ENCODE data around the gene GNPDA1. TPM values are rescaled to one million over a fixed set of nuclear protein-coding genes. Genes with fewer than 3 reads are reported as not detected.

Gene GNPDA1
- polyA plus RNA-seq, 1 donor from 2014 or later = 28.9 TPM

- Histone ChIP-seq H4K20me1 (ENCODE audit: insufficient read depth) (no peaks in the 10 kb centered on the region), H3K27me3 (ENCODE audit: insufficient read depth, low read depth, low read length) (no peaks in the 10 kb centered on the region), H3K4me2 (ENCODE audit: low read length) (no peak overlapping the region), H3K9me2 (ENCODE audit: insufficient read depth, low read length) (no peaks in the 10 kb centered on the region), H3F3A (ENCODE audit: insufficient read depth, low read length, poor library complexity, severe bottlenecking) (no peaks in the 10 kb centered on the region), H3K36me3 (ENCODE audit: insufficient read depth, low read length) (peaks cover 11% of the 10 kb centered on the region), H3K79me2 (replicated peaks; ENCODE audit: insufficient read depth, low read length) (no peaks in the 10 kb centered on the region), H3K27ac (ENCODE audit: low read length) (no peak overlapping the region), H3K4me3 (ENCODE audit: low read length) (no peak overlapping the region), H3K9ac (ENCODE audit: low read length) (no peak overlapping the region), H3K9me3 (ENCODE audit: low read length) (no peaks in the 10 kb centered on the region), H2AFZ (ENCODE audit: low read depth, low read length) (no peak overlapping the region)
- TF ChIP-seq, protein P1, sequence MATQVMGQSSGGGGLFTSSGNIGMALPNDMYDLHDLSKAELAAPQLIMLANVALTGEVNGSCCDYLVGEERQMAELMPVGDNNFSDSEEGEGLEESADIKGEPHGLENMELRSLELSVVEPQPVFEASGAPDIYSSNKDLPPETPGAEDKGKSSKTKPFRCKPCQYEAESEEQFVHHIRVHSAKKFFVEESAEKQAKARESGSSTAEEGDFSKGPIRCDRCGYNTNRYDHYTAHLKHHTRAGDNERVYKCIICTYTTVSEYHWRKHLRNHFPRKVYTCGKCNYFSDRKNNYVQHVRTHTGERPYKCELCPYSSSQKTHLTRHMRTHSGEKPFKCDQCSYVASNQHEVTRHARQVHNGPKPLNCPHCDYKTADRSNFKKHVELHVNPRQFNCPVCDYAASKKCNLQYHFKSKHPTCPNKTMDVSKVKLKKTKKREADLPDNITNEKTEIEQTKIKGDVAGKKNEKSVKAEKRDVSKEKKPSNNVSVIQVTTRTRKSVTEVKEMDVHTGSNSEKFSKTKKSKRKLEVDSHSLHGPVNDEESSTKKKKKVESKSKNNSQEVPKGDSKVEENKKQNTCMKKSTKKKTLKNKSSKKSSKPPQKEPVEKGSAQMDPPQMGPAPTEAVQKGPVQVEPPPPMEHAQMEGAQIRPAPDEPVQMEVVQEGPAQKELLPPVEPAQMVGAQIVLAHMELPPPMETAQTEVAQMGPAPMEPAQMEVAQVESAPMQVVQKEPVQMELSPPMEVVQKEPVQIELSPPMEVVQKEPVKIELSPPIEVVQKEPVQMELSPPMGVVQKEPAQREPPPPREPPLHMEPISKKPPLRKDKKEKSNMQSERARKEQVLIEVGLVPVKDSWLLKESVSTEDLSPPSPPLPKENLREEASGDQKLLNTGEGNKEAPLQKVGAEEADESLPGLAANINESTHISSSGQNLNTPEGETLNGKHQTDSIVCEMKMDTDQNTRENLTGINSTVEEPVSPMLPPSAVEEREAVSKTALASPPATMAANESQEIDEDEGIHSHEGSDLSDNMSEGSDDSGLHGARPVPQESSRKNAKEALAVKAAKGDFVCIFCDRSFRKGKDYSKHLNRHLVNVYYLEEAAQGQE (IDR thresholded peaks at IDR 0.05; ENCODE audit: borderline replicate concordance) = no peak
- TF ChIP-seq, protein P2, sequence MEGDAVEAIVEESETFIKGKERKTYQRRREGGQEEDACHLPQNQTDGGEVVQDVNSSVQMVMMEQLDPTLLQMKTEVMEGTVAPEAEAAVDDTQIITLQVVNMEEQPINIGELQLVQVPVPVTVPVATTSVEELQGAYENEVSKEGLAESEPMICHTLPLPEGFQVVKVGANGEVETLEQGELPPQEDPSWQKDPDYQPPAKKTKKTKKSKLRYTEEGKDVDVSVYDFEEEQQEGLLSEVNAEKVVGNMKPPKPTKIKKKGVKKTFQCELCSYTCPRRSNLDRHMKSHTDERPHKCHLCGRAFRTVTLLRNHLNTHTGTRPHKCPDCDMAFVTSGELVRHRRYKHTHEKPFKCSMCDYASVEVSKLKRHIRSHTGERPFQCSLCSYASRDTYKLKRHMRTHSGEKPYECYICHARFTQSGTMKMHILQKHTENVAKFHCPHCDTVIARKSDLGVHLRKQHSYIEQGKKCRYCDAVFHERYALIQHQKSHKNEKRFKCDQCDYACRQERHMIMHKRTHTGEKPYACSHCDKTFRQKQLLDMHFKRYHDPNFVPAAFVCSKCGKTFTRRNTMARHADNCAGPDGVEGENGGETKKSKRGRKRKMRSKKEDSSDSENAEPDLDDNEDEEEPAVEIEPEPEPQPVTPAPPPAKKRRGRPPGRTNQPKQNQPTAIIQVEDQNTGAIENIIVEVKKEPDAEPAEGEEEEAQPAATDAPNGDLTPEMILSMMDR (IDR thresholded peaks at IDR 0.05; ENCODE audit: poor library complexity, severe bottlenecking) = no peak
- no peak for TF ChIP-seq TAF1 (IDR thresholded peaks at IDR 0.05; ENCODE audit: low read depth)
- no peak for TF ChIP-seq RAD21 (conservative IDR thresholded peaks at IDR 0.05)
- TF ChIP-seq SMC3 (conservative IDR thresholded peaks at IDR 0.05; ENCODE audit: poor library complexity) = no peak
- no peak for TF ChIP-seq MXI1 (conservative IDR thresholded peaks at IDR 0.05; ENCODE audit: poor library complexity, severe bottlenecking)
- no peak for TF ChIP-seq EZH2 (IDR thresholded peaks at IDR 0.05; ENCODE audit: borderline replicate concordance, insufficient read depth, low read length, poor library complexity, severe bottlenecking)
- TF ChIP-seq POLR2AphosphoS5 (IDR thresholded peaks at IDR 0.05) = no peak
- no peak for TF ChIP-seq EP300 (conservative IDR thresholded peaks at IDR 0.05; ENCODE audit: poor library complexity, severe bottlenecking)
Observed at GRCh38 chr5:141976176-141976575, 36.7 kb downstream of the GNPDA1 start.

- Histone ChIP-seq H2AFZ (ENCODE audit: low read depth, low read length) (no peak overlapping the region), H3K9ac (ENCODE audit: low read length) (no peak overlapping the region), H3K36me3 (ENCODE audit: insufficient read depth, low read length) (no peaks in the 10 kb centered on the region), H3F3A (ENCODE audit: insufficient read depth, low read length, poor library complexity, severe bottlenecking) (no peaks in the 10 kb centered on the region), H3K9me2 (ENCODE audit: insufficient read depth, low read length) (no peaks in the 10 kb centered on the region), H3K4me2 (ENCODE audit: low read length) (no peak overlapping the region), H4K20me1 (ENCODE audit: insufficient read depth) (no peaks in the 10 kb centered on the region), H3K9me3 (ENCODE audit: low read length) (no peaks in the 10 kb centered on the region), H3K4me3 (ENCODE audit: low read length) (no peak overlapping the region), H3K27ac (ENCODE audit: low read length) (no peak overlapping the region), H3K27me3 (ENCODE audit: insufficient read depth, low read depth, low read length) (no peaks in the 10 kb centered on the region), H3K79me2 (replicated peaks; ENCODE audit: insufficient read depth, low read length) (peaks cover 16% of the 10 kb centered on the region)
- no peak for TF ChIP-seq RAD21 (conservative IDR thresholded peaks at IDR 0.05)
- no peak for TF ChIP-seq TAF1 (IDR thresholded peaks at IDR 0.05; ENCODE audit: low read depth)
Observed at GRCh38 chr5:141973871-141974595, 38.8 kb downstream of the GNPDA1 start.

Measured in neural cell (in vitro differentiated cells).